DND-41 (cell line): ENCODE data around the gene USE1.

ENCODE experiments used
- ATAC-seq: fragments of 200-7000 bp; cut with Tn5 transposase; 3 replicates; pipeline ENCODE4 v1.9.1; 2021; ENCODE audit warnings: low read depth; ENCODE audit not compliant: insufficient read depth
- DNase-seq: peaks from one replicate; pipeline ENCODE4 v3.0.0-alpha.2; 2020
- H2AFZ ChIP-seq: 2 replicates; pipeline ENCODE4 v1.6.0; 2012; ENCODE audit warnings: low read depth, low read length
- H3K27ac ChIP-seq: 2 replicates; pipeline ENCODE4 v1.5.1; 2012; ENCODE audit warnings: low read length, inconsistent platforms
- H3K27me3 ChIP-seq: fragments of 200-600 bp; sonication (generic); 2 replicates; pipeline ENCODE4 v1.6.0; 2012; ENCODE audit warnings: low read length, mild to moderate bottlenecking, inconsistent platforms; ENCODE audit not compliant: insufficient read depth, poor library complexity
- H3K36me3 ChIP-seq: 2 replicates; pipeline ENCODE4 v1.5.1; 2012; ENCODE audit warnings: low read length, inconsistent platforms; ENCODE audit not compliant: insufficient read depth
- H3K4me1 ChIP-seq: 2 replicates; pipeline ENCODE4 v1.5.1; 2012; ENCODE audit warnings: mild to moderate bottlenecking, low read length; ENCODE audit not compliant: insufficient read depth
- H3K4me2 ChIP-seq: 2 replicates; pipeline ENCODE4 v1.6.0; 2012; ENCODE audit warnings: mild to moderate bottlenecking, moderate library complexity, low read length, inconsistent platforms; ENCODE audit not compliant: insufficient read depth
- H3K4me3 ChIP-seq, 2 experiments: fragments of 200-600 bp in 1 of 2; shearing (Covaris generic) in 1 of 2; 2 replicates each; pipeline ENCODE4 v1.5.1; 2012 to 2016; ENCODE audit warnings: inconsistent platforms in 2 of 2, low read length in 2 of 2, mild to moderate bottlenecking in 2 of 2, low read depth in 1 of 2, moderate library complexity in 1 of 2
- H3K79me2 ChIP-seq: 2 replicates; pipeline ENCODE4 v1.6.0; 2012; ENCODE audit warnings: low read length, inconsistent platforms; ENCODE audit not compliant: insufficient read depth
- H3K9ac ChIP-seq: 2 replicates; pipeline ENCODE4 v1.6.0; 2012; ENCODE audit warnings: low read depth, mild to moderate bottlenecking, inconsistent platforms, low read length, moderate library complexity
- H3K9me3 ChIP-seq: 2 replicates; pipeline ENCODE4 v1.5.1; 2012; ENCODE audit warnings: low read length, moderate library complexity, mild to moderate bottlenecking, inconsistent platforms; ENCODE audit not compliant: insufficient read depth, severe bottlenecking
- H4K20me1 ChIP-seq: 2 replicates; pipeline ENCODE4 v1.6.0; 2012; ENCODE audit warnings: low read length; ENCODE audit not compliant: insufficient read depth
- EZH2 ChIP-seq: IDR thresholded peaks from 3 replicates; pipeline ENCODE4 v1.6.1; 2012; ENCODE audit warnings: borderline replicate concordance, low read depth, mild to moderate bottlenecking, moderate library complexity, low read length, inconsistent platforms; ENCODE audit not compliant: severe bottlenecking
- TF ChIP-seq, protein P1 (sequence below): IDR thresholded peaks from 2 replicates; pipeline ENCODE4 v1.5.1; 2012; ENCODE audit warnings: borderline replicate concordance, low read length, moderate library complexity, mild to moderate bottlenecking; ENCODE audit not compliant: poor library complexity, severe bottlenecking; ENCODE audit errors: extremely low read depth

Gene USE1

DNA sequence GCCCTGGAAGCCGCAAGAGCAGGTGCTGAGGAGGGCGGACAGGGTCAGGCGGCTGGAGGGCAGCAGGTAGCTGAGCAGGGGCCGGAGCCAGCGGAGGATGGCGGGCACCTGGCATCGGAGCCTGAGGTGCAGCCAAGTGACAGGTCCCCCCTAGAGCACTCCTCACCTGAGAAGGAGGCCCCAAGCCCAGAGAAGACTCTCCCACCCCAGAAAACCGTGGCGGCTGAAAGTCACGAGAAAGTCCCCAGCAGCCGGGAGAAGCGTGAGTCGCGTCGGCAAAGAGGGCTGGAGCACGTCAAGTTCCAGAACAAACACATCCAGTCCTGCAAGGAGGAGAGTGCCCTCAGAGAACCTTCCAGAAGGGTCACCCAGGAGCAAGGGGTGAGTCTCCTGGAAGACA is 20.5 kb upstream of the USE1 start:
- no peak for DNase-seq
- no peak overlapping the region for H3K9ac ChIP-seq
- no peaks in the 10 kb centered on the region for H4K20me1 ChIP-seq
- no peak overlapping the region for H3K4me2 ChIP-seq
- H2AFZ ChIP-seq, result no peak overlapping the region
- no peaks in the 10 kb centered on the region for H3K9me3 ChIP-seq
- no peaks in the 10 kb centered on the region for H3K27me3 ChIP-seq
- no peak overlapping the region for H3K4me3 ChIP-seq
- H3K4me1 ChIP-seq, result no peaks in the 10 kb centered on the region
- no peak for ATAC-seq
- H3K27ac ChIP-seq, result no peak overlapping the region
- H3K36me3 ChIP-seq, result peaks cover 76% of the 10 kb centered on the region
- H3K79me2 ChIP-seq, result no peaks in the 10 kb centered on the region
- TF ChIP-seq, protein P1, sequence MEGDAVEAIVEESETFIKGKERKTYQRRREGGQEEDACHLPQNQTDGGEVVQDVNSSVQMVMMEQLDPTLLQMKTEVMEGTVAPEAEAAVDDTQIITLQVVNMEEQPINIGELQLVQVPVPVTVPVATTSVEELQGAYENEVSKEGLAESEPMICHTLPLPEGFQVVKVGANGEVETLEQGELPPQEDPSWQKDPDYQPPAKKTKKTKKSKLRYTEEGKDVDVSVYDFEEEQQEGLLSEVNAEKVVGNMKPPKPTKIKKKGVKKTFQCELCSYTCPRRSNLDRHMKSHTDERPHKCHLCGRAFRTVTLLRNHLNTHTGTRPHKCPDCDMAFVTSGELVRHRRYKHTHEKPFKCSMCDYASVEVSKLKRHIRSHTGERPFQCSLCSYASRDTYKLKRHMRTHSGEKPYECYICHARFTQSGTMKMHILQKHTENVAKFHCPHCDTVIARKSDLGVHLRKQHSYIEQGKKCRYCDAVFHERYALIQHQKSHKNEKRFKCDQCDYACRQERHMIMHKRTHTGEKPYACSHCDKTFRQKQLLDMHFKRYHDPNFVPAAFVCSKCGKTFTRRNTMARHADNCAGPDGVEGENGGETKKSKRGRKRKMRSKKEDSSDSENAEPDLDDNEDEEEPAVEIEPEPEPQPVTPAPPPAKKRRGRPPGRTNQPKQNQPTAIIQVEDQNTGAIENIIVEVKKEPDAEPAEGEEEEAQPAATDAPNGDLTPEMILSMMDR, result no peak
- no peak for TF ChIP-seq EZH2

DNA sequence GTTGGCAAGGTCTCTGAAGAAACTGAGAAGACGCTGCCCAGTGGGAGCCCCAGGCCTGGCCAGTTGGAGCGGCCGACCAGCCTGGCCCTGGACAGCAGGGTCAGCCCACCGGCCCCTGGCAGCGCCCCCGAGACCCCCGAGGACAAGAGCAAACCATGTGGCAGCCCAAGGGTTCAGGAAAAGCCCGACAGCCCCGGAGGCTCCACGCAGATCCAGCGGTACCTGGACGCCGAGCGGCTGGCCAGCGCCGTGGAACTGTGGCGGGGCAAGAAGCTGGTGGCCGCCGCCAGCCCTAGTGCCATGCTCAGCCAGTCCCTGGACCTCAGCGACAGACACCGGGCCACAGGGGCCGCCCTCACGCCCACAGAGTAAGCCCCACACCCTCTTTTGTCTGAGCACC is 20.1 kb upstream of the USE1 start:
- H3K4me1 ChIP-seq, result no peaks in the 10 kb centered on the region
- ATAC-seq (no peak), DNase-seq (no peak)
- peaks cover 76% of the 10 kb centered on the region for H3K36me3 ChIP-seq
- no peaks in the 10 kb centered on the region for H4K20me1 ChIP-seq
- H3K4me2 ChIP-seq, result no peak overlapping the region
- TF ChIP-seq, protein P1, result no peak
- no peaks in the 10 kb centered on the region for H3K9me3 ChIP-seq
- no peaks in the 10 kb centered on the region for H3K27me3 ChIP-seq
- no peak overlapping the region for H3K9ac ChIP-seq
- no peak overlapping the region for H3K27ac ChIP-seq
- H3K79me2 ChIP-seq, result no peaks in the 10 kb centered on the region
- H3K4me3 ChIP-seq, result no peak overlapping the region
- no peak overlapping the region for H2AFZ ChIP-seq

DNA sequence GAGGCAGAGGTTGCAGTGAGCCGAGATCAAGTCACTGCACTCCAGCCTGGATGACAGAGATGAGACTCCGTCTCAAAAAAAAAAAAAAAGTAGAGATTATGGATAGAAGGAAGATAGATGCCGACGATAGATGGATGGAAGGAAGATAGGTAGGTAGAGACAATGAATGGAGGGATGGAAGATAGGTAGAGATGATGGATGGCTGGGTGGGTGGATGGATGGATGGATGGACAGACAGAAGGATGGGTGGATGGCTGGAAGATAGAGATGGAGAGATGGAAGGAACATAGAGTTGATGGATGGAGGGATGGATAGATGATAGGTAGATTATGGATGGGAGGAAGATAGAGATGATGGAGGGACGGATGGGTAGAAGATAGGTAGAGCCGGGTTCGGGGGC is 18.5 kb upstream of the USE1 start:
- DNase-seq (no peak), ATAC-seq (no peak)
- H3K9me3 ChIP-seq, result no peaks in the 10 kb centered on the region
- H3K9ac ChIP-seq, result no peak overlapping the region
- no peak overlapping the region for H2AFZ ChIP-seq
- peaks cover 78% of the 10 kb centered on the region for H3K36me3 ChIP-seq
- no peak overlapping the region for H3K4me2 ChIP-seq
- no peak overlapping the region for H3K4me3 ChIP-seq
- no peak overlapping the region for H3K27ac ChIP-seq
- H3K27me3 ChIP-seq, result no peaks in the 10 kb centered on the region
- H3K4me1 ChIP-seq, result no peaks in the 10 kb centered on the region
- H3K79me2 ChIP-seq, result no peaks in the 10 kb centered on the region
- no peaks in the 10 kb centered on the region for H4K20me1 ChIP-seq
- TF ChIP-seq EZH2, result no peak
- TF ChIP-seq, protein P1, result no peak

DNA sequence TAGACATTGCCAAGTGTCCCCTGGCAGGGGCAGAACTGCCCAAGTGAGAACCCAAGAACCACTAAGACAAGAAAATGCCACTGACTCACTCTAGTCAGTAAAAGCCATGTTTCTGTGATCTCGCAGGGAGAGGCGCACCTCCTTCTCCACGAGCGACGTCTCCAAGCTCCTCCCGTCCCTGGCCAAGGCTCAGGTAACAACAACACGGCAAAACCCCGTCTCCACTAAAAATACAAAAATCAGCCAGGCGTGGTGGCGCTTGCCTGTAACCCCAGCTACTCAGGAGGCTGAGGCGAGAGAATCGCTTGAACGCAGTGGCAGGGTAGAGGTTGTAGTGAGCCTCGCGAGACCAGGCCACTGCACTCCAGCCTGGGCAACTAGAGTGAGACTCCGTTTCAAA is 17.5 kb upstream of the USE1 start:
- no peak overlapping the region for H3K9ac ChIP-seq
- DNase-seq, result no peak
- H3K27me3 ChIP-seq, result no peaks in the 10 kb centered on the region
- H3K79me2 ChIP-seq, result no peaks in the 10 kb centered on the region
- H4K20me1 ChIP-seq, result peaks cover 8% of the 10 kb centered on the region
- H3K36me3 ChIP-seq, result peaks cover 82% of the 10 kb centered on the region
- no peak for ATAC-seq
- TF ChIP-seq EZH2, result no peak
- TF ChIP-seq, protein P1, result no peak
- H3K4me3 ChIP-seq, result no peak overlapping the region
- no peak overlapping the region for H3K4me2 ChIP-seq
- H3K27ac ChIP-seq, result no peak overlapping the region
- no peaks in the 10 kb centered on the region for H3K4me1 ChIP-seq
- H3K9me3 ChIP-seq, result no peaks in the 10 kb centered on the region
- H2AFZ ChIP-seq, result no peak overlapping the region
